Mesendoderm (in vitro differentiated cells): ENCODE results near the gene ARRDC3.

Experiments
- DNase-seq: peaks from one replicate; pipeline ENCODE4 v3.0.0; 2013
- H2AK5ac ChIP-seq: 2 replicates; pipeline ENCODE4 v1.6.1; 2013; ENCODE audit warnings: low read length, inconsistent platforms
- H2BK120ac ChIP-seq: 2 replicates; pipeline ENCODE4 v1.6.1; 2013; ENCODE audit warnings: low read depth, mild to moderate bottlenecking, low read length, moderate library complexity, mixed read lengths
- H2BK15ac ChIP-seq: replicated peaks from 2 replicates; pipeline ENCODE4 v1.6.1; 2013; ENCODE audit warnings: low read depth, mild to moderate bottlenecking, moderate library complexity
- H2BK5ac ChIP-seq: 2 replicates; pipeline ENCODE4 v1.6.1; 2013; ENCODE audit warnings: low read length, inconsistent platforms
- H3K18ac ChIP-seq: 2 replicates; pipeline ENCODE4 v1.6.1; 2013; ENCODE audit warnings: mild to moderate bottlenecking, low read length, mixed read lengths
- H3K23ac ChIP-seq: one replicate; pipeline ENCODE4 v1.6.1; 2013; ENCODE audit warnings: low read length
- H3K27ac ChIP-seq: 2 replicates; pipeline ENCODE4 v1.5.1; 2013; ENCODE audit warnings: low read depth, mild to moderate bottlenecking, inconsistent platforms, low read length, moderate library complexity
- H3K27me3 ChIP-seq: 2 replicates; pipeline ENCODE4 v1.6.1; 2013; ENCODE audit warnings: low read length, control low read depth, mild to moderate bottlenecking, inconsistent platforms; ENCODE audit not compliant: insufficient read depth, poor library complexity
- H3K36me3 ChIP-seq: 2 replicates; pipeline ENCODE4 v1.6.1; 2013; ENCODE audit warnings: low read length, inconsistent platforms; ENCODE audit not compliant: control insufficient read depth, insufficient read depth
- H3K4ac ChIP-seq: one replicate; pipeline ENCODE4 v1.6.1; 2013; ENCODE audit warnings: low read depth, mild to moderate bottlenecking, low read length, moderate library complexity
- H3K4me1 ChIP-seq: 2 replicates; pipeline ENCODE4 v1.6.1; 2013; ENCODE audit warnings: low read depth, low read length, inconsistent platforms; ENCODE audit not compliant: control insufficient read depth
- H3K4me2 ChIP-seq: 2 replicates; pipeline ENCODE4 v1.6.1; 2013; ENCODE audit warnings: low read length
- H3K4me3 ChIP-seq: 2 replicates; pipeline ENCODE4 v1.5.1; 2013; ENCODE audit warnings: mild to moderate bottlenecking, low read length
- H3K56ac ChIP-seq: one replicate; pipeline ENCODE4 v1.6.1; 2013; ENCODE audit warnings: low read length
- H3K79me1 ChIP-seq: 2 replicates; pipeline ENCODE4 v1.6.1; 2013; ENCODE audit warnings: low read length, inconsistent platforms
- H3K79me2 ChIP-seq: 2 replicates; pipeline ENCODE4 v1.6.1; 2013; ENCODE audit warnings: mild to moderate bottlenecking, low read length; ENCODE audit not compliant: control insufficient read depth, insufficient read depth
- H3K9ac ChIP-seq: 2 replicates; pipeline ENCODE4 v1.6.1; 2013; ENCODE audit warnings: low read length, inconsistent platforms
- H4K5ac ChIP-seq: one replicate; pipeline ENCODE4 v1.6.1; 2013; ENCODE audit warnings: low read length
- H4K8ac ChIP-seq: one replicate; pipeline ENCODE4 v1.6.1; 2013; ENCODE audit warnings: low read depth, mild to moderate bottlenecking, control low read depth, low read length, moderate library complexity
- WGBS: extraction: QIAGEN DNeasy Blood & Tissue Kit; methylation state at CpG from one replicate; pipeline ENCODE4 v1.1.7; 2013; ENCODE audit warnings: low lambda C conversion rate, missing lambda C conversion rate; ENCODE audit not compliant: insufficient coverage; ENCODE audit errors: extremely low coverage; 5-methylcytosine and 5-hydroxymethylcytosine counted together

The ARRDC3 gene

GRCh38 chr5:91361790-91362189, 21.3 kb downstream of the ARRDC3 start:
- Histone ChIP-seq H3K4me1 (no peaks in the 10 kb centered on the region), H2AK5ac (no peak overlapping the region), H3K36me3 (no peaks in the 10 kb centered on the region), H2BK15ac (no peak overlapping the region), H3K23ac (no peak overlapping the region), H3K79me1 (no peaks in the 10 kb centered on the region), H3K27ac (no peak overlapping the region), H4K8ac (no peak overlapping the region), H3K9ac (no peak overlapping the region), H3K4ac (no peak overlapping the region), H3K79me2 (no peaks in the 10 kb centered on the region), H4K5ac (no peak overlapping the region), H3K27me3 (no peaks in the 10 kb centered on the region), H2BK120ac (no peak overlapping the region), H3K18ac (no peak overlapping the region), H3K4me3 (no peak overlapping the region), H3K56ac (no peak overlapping the region), H3K4me2 (no peak overlapping the region), H2BK5ac (no peak overlapping the region)
- no peak for DNase-seq
- no CpG with 5 or more reads among the region's 3 CpGs for WGBS

GRCh38 chr5:91361055-91361701, 21.9 kb downstream of the ARRDC3 start:
- Histone ChIP-seq H4K5ac (no peak overlapping the region), H3K4me1 (no peaks in the 10 kb centered on the region), H3K9ac (no peak overlapping the region), H2BK15ac (no peak overlapping the region), H3K4me3 (no peak overlapping the region), H3K56ac (no peak overlapping the region), H3K27me3 (no peaks in the 10 kb centered on the region), H3K36me3 (no peaks in the 10 kb centered on the region), H3K18ac (no peak overlapping the region), H4K8ac (no peak overlapping the region), H3K23ac (no peak overlapping the region), H2AK5ac (no peak overlapping the region), H3K4ac (no peak overlapping the region), H2BK5ac (no peak overlapping the region), H3K27ac (no peak overlapping the region), H3K79me1 (no peaks in the 10 kb centered on the region), H3K4me2 (no peak overlapping the region), H3K79me2 (no peaks in the 10 kb centered on the region), H2BK120ac (no peak overlapping the region)
- no peak for DNase-seq
- WGBS, result no CpG with 5 or more reads among the region's 6 CpGs

GRCh38 chr5:91359962-91360609, 23.0 kb downstream of the ARRDC3 start:
- WGBS, result no CpG with 5 or more reads among the region's 4 CpGs
- no peak for DNase-seq
- no peak overlapping the region for H3K18ac ChIP-seq
- H2BK15ac ChIP-seq, result no peak overlapping the region
- H2AK5ac ChIP-seq, result no peak overlapping the region
- H3K4me2 ChIP-seq, result no peak overlapping the region
- no peak overlapping the region for H3K56ac ChIP-seq
- H3K79me2 ChIP-seq, result no peaks in the 10 kb centered on the region
- H4K8ac ChIP-seq, result no peak overlapping the region
- no peak overlapping the region for H3K27ac ChIP-seq
- H3K36me3 ChIP-seq, result no peaks in the 10 kb centered on the region
- no peak overlapping the region for H3K4ac ChIP-seq
- H2BK120ac ChIP-seq, result no peak overlapping the region
- no peak overlapping the region for H3K9ac ChIP-seq
- H3K23ac ChIP-seq, result no peak overlapping the region
- H3K4me3 ChIP-seq, result no peak overlapping the region
- H3K27me3 ChIP-seq, result no peaks in the 10 kb centered on the region
- no peaks in the 10 kb centered on the region for H3K79me1 ChIP-seq
- no peak overlapping the region for H4K5ac ChIP-seq
- no peak overlapping the region for H2BK5ac ChIP-seq
- no peaks in the 10 kb centered on the region for H3K4me1 ChIP-seq

- Histone ChIP-seq H3K9ac (no peak overlapping the region), H3K79me2 (no peaks in the 10 kb centered on the region), H2BK15ac (no peak overlapping the region), H3K27me3 (no peaks in the 10 kb centered on the region), H3K4me1 (no peaks in the 10 kb centered on the region), H3K79me1 (no peaks in the 10 kb centered on the region), H3K4me3 (no peak overlapping the region), H3K27ac (no peak overlapping the region), H4K8ac (no peak overlapping the region), H3K23ac (no peak overlapping the region), H2BK120ac (no peak overlapping the region), H3K18ac (no peak overlapping the region), H2BK5ac (no peak overlapping the region), H3K56ac (no peak overlapping the region), H2AK5ac (no peak overlapping the region), H4K5ac (no peak overlapping the region), H3K36me3 (no peaks in the 10 kb centered on the region), H3K4me2 (no peak overlapping the region), H3K4ac (no peak overlapping the region)
- WGBS, result no CpG with 5 or more reads among the region's 2 CpGs
- no peak for DNase-seq
Measured at GRCh38 chr5:91357806-91358205, 25.3 kb downstream of the ARRDC3 start.

GRCh38 chr5:91357012-91357634, 26.0 kb downstream of the ARRDC3 start:
- Histone ChIP-seq H2BK15ac (no peak overlapping the region), H3K4ac (no peak overlapping the region), H2AK5ac (no peak overlapping the region), H3K79me1 (no peaks in the 10 kb centered on the region), H2BK5ac (no peak overlapping the region), H3K18ac (no peak overlapping the region), H3K36me3 (no peaks in the 10 kb centered on the region), H3K56ac (no peak overlapping the region), H4K5ac (no peak overlapping the region), H3K23ac (no peak overlapping the region), H3K4me3 (no peak overlapping the region), H3K79me2 (no peaks in the 10 kb centered on the region), H2BK120ac (no peak overlapping the region), H3K27me3 (no peaks in the 10 kb centered on the region), H3K4me1 (no peaks in the 10 kb centered on the region), H3K27ac (no peak overlapping the region), H4K8ac (no peak overlapping the region), H3K4me2 (no peak overlapping the region), H3K9ac (no peak overlapping the region)
- WGBS, result no CpG with 5 or more reads among the region's 8 CpGs
- peak; percentile 4 for DNase-seq
